ENCODE measurements around the gene STXBP6. TPM values are rescaled to one million over a fixed set of nuclear protein-coding genes. Genes with fewer than 3 reads are reported as not detected.

Gene STXBP6
- total and polyA plus RNA-seq, 2 of the 13 experiments (the other 11 are each of a cell fraction or from before 2014, with no cell fraction given), result 35.3 to 42.8 TPM

DNA sequence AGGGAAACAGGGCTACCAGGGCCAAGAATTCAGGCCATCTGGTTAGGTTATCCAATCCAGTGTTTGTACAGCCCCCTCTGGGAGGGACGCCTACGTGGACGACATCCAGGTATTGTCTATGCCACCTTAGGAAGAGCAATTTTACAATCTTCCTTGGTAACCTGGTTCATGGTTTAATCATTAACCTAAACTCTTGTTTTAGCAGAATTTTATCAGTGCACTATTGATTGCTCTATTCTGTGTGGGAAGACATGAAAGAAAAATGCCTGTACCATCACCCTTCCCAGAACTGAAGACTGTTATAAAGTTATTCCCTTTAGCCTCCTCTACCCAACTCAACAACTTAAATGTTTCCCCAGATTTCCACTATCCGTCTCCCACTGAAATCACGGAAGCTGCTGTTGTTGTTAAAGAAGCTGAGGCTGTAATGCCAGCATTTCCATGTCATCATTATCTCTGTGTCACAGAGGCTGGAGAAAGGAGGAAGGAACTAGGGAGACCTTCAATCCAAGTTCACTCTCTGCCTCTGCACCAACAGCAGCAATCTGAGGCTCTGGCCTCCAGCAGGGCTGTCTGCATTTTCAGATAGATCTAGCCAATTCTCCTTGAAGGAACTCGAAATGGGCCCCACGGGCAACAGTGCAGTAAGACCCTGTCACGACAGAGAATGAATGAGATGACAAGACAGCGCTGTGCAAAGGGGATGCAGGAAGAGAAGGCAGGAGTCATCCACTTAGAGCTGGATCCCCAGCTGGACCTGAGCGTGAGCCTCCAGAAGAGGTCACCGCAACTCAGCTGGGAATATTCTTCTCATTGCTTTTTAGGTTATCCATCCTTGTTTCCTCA is 232.5 kb downstream of the STXBP6 start (continued):
- TF ChIP-seq, protein P1, sequence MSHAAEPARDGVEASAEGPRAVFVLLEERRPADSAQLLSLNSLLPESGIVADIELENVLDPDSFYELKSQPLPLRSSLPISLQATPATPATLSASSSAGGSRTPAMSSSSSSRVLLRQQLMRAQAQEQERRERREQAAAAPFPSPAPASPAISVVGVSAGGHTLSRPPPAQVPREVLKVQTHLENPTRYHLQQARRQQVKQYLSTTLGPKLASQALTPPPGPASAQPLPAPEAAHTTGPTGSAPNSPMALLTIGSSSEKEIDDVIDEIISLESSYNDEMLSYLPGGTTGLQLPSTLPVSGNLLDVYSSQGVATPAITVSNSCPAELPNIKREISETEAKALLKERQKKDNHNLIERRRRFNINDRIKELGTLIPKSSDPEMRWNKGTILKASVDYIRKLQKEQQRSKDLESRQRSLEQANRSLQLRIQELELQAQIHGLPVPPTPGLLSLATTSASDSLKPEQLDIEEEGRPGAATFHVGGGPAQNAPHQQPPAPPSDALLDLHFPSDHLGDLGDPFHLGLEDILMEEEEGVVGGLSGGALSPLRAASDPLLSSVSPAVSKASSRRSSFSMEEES (CRISPR knock-in tag; IDR thresholded peaks at IDR 0.05), result no peak; the same call in 1 of the 2 replicates
- 0 out of 2 replicates have a peak, but pooled peaks have one; percentile 17 for TF ChIP-seq TBP (CRISPR knock-in tag; IDR thresholded peaks at IDR 0.05)
- TF ChIP-seq ZNF138 (CRISPR knock-in tag; IDR thresholded peaks at IDR 0.05; ENCODE audit: low read depth), result 0 out of 2 replicates have a peak, but pooled peaks have one; percentile 16
- TF ChIP-seq, protein P2, sequence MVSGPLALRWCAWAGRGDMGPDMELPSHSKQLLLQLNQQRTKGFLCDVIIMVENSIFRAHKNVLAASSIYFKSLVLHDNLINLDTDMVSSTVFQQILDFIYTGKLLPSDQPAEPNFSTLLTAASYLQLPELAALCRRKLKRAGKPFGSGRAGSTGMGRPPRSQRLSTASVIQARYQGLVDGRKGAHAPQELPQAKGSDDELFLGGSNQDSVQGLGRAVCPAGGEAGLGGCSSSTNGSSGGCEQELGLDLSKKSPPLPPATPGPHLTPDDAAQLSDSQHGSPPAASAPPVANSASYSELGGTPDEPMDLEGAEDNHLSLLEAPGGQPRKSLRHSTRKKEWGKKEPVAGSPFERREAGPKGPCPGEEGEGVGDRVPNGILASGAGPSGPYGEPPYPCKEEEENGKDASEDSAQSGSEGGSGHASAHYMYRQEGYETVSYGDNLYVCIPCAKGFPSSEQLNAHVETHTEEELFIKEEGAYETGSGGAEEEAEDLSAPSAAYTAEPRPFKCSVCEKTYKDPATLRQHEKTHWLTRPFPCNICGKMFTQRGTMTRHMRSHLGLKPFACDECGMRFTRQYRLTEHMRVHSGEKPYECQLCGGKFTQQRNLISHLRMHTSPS (CRISPR knock-in tag; IDR thresholded peaks at IDR 0.05; ENCODE audit: low read depth), result peak; percentile 84
- no peak for TF ChIP-seq SMARCC2 (IDR thresholded peaks at IDR 0.05)
- peak; percentile 21; the same call in 1 of the 2 replicates for TF ChIP-seq ZNF232 (CRISPR knock-in tag; IDR thresholded peaks at IDR 0.05; ENCODE audit: borderline replicate concordance)
- no peak for TF ChIP-seq GABPA (IDR thresholded peaks at IDR 0.05; ENCODE audit: low read depth, low read length)
- TF ChIP-seq GABPA (CRISPR knock-in tag; IDR thresholded peaks at IDR 0.05; ENCODE audit: low read depth), result no peak
- TF ChIP-seq ZMYM3 (CRISPR knock-in tag; IDR thresholded peaks at IDR 0.05), result peak; percentile 19
- peak; percentile 59; the same call in 1 of the 2 replicates for TF ChIP-seq POLR2AphosphoS5 (IDR thresholded peaks at IDR 0.05; ENCODE audit: low read depth, low read length)
- TF ChIP-seq ZNF616 (CRISPR knock-in tag; IDR thresholded peaks at IDR 0.05; ENCODE audit: low read depth), result no peak
- no peak for TF ChIP-seq XRCC5 (optimal IDR thresholded peaks at IDR 0.05; ENCODE audit: low read length)
- TF ChIP-seq, protein P3, sequence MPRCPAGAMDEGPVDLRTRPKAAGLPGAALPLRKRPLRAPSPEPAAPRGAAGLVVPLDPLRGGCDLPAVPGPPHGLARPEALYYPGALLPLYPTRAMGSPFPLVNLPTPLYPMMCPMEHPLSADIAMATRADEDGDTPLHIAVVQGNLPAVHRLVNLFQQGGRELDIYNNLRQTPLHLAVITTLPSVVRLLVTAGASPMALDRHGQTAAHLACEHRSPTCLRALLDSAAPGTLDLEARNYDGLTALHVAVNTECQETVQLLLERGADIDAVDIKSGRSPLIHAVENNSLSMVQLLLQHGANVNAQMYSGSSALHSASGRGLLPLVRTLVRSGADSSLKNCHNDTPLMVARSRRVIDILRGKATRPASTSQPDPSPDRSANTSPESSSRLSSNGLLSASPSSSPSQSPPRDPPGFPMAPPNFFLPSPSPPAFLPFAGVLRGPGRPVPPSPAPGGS (CRISPR knock-in tag; IDR thresholded peaks at IDR 0.05), result peak; percentile 64
- no peak; the same call in 1 of the 2 replicates for TF ChIP-seq ZBTB38 (CRISPR knock-in tag; IDR thresholded peaks at IDR 0.05)
- TF ChIP-seq IKZF1 (IDR thresholded peaks at IDR 0.05), result no peak
- peak; percentile 79; the same call in 1 of the 2 replicates for TF ChIP-seq ZNF766 (CRISPR knock-in tag; IDR thresholded peaks at IDR 0.05; ENCODE audit: borderline replicate concordance)
- peak; percentile 78; the same call in 1 of the 2 replicates for TF ChIP-seq TP53 (CRISPR knock-in tag; conservative IDR thresholded peaks at IDR 0.05)
- TF ChIP-seq, protein P4, sequence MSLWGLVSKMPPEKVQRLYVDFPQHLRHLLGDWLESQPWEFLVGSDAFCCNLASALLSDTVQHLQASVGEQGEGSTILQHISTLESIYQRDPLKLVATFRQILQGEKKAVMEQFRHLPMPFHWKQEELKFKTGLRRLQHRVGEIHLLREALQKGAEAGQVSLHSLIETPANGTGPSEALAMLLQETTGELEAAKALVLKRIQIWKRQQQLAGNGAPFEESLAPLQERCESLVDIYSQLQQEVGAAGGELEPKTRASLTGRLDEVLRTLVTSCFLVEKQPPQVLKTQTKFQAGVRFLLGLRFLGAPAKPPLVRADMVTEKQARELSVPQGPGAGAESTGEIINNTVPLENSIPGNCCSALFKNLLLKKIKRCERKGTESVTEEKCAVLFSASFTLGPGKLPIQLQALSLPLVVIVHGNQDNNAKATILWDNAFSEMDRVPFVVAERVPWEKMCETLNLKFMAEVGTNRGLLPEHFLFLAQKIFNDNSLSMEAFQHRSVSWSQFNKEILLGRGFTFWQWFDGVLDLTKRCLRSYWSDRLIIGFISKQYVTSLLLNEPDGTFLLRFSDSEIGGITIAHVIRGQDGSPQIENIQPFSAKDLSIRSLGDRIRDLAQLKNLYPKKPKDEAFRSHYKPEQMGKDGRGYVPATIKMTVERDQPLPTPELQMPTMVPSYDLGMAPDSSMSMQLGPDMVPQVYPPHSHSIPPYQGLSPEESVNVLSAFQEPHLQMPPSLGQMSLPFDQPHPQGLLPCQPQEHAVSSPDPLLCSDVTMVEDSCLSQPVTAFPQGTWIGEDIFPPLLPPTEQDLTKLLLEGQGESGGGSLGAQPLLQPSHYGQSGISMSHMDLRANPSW (CRISPR knock-in tag; IDR thresholded peaks at IDR 0.05; ENCODE audit: borderline replicate concordance), result peak; percentile 19; the same call in 1 of the 2 replicates
- 0 out of 2 replicates have a peak, but pooled peaks have one; percentile 45 for TF ChIP-seq JUN (CRISPR knock-in tag; IDR thresholded peaks at IDR 0.05)
- no peak for TF ChIP-seq JUND (CRISPR knock-in tag; IDR thresholded peaks at IDR 0.05)
- peak; percentile 70 for TF ChIP-seq ZNF777 (CRISPR knock-in tag; IDR thresholded peaks at IDR 0.05)
- no peak for TF ChIP-seq HIVEP1 (CRISPR knock-in tag; IDR thresholded peaks at IDR 0.05)
- TF ChIP-seq CBFB (CRISPR knock-in tag; IDR thresholded peaks at IDR 0.05), result no peak; the same call in 1 of the 2 replicates
- TF ChIP-seq SAP130 (CRISPR knock-in tag; IDR thresholded peaks at IDR 0.05; ENCODE audit: low read depth), result peak; percentile 66

Measured in HepG2 (cell line).